Mesendoderm (in vitro differentiated cells): ENCODE results near the gene MORC2. TPM values are rescaled to one million over a fixed set of nuclear protein-coding genes. Genes with fewer than 3 reads are reported as not detected.

Source experiments
- DNase-seq: peaks from one replicate; pipeline ENCODE4 v3.0.0; 2013
- H2AK5ac ChIP-seq: 2 replicates; pipeline ENCODE4 v1.6.1; 2013; ENCODE audit warnings: low read length, inconsistent platforms
- H2BK120ac ChIP-seq: 2 replicates; pipeline ENCODE4 v1.6.1; 2013; ENCODE audit warnings: low read depth, mild to moderate bottlenecking, low read length, moderate library complexity, mixed read lengths
- H2BK15ac ChIP-seq: replicated peaks from 2 replicates; pipeline ENCODE4 v1.6.1; 2013; ENCODE audit warnings: low read depth, mild to moderate bottlenecking, moderate library complexity
- H2BK5ac ChIP-seq: 2 replicates; pipeline ENCODE4 v1.6.1; 2013; ENCODE audit warnings: low read length, inconsistent platforms
- H3K18ac ChIP-seq: 2 replicates; pipeline ENCODE4 v1.6.1; 2013; ENCODE audit warnings: mild to moderate bottlenecking, low read length, mixed read lengths
- H3K23ac ChIP-seq: one replicate; pipeline ENCODE4 v1.6.1; 2013; ENCODE audit warnings: low read length
- H3K27ac ChIP-seq: 2 replicates; pipeline ENCODE4 v1.5.1; 2013; ENCODE audit warnings: low read depth, mild to moderate bottlenecking, inconsistent platforms, low read length, moderate library complexity
- H3K27me3 ChIP-seq: 2 replicates; pipeline ENCODE4 v1.6.1; 2013; ENCODE audit warnings: low read length, control low read depth, mild to moderate bottlenecking, inconsistent platforms; ENCODE audit not compliant: insufficient read depth, poor library complexity
- H3K36me3 ChIP-seq: 2 replicates; pipeline ENCODE4 v1.6.1; 2013; ENCODE audit warnings: low read length, inconsistent platforms; ENCODE audit not compliant: control insufficient read depth, insufficient read depth
- H3K4ac ChIP-seq: one replicate; pipeline ENCODE4 v1.6.1; 2013; ENCODE audit warnings: low read depth, mild to moderate bottlenecking, low read length, moderate library complexity
- H3K4me1 ChIP-seq: 2 replicates; pipeline ENCODE4 v1.6.1; 2013; ENCODE audit warnings: low read depth, low read length, inconsistent platforms; ENCODE audit not compliant: control insufficient read depth
- H3K4me2 ChIP-seq: 2 replicates; pipeline ENCODE4 v1.6.1; 2013; ENCODE audit warnings: low read length
- H3K4me3 ChIP-seq: 2 replicates; pipeline ENCODE4 v1.5.1; 2013; ENCODE audit warnings: mild to moderate bottlenecking, low read length
- H3K56ac ChIP-seq: one replicate; pipeline ENCODE4 v1.6.1; 2013; ENCODE audit warnings: low read length
- H3K79me1 ChIP-seq: 2 replicates; pipeline ENCODE4 v1.6.1; 2013; ENCODE audit warnings: low read length, inconsistent platforms
- H3K79me2 ChIP-seq: 2 replicates; pipeline ENCODE4 v1.6.1; 2013; ENCODE audit warnings: mild to moderate bottlenecking, low read length; ENCODE audit not compliant: control insufficient read depth, insufficient read depth
- H3K9ac ChIP-seq: 2 replicates; pipeline ENCODE4 v1.6.1; 2013; ENCODE audit warnings: low read length, inconsistent platforms
- H4K5ac ChIP-seq: one replicate; pipeline ENCODE4 v1.6.1; 2013; ENCODE audit warnings: low read length
- H4K8ac ChIP-seq: one replicate; pipeline ENCODE4 v1.6.1; 2013; ENCODE audit warnings: low read depth, mild to moderate bottlenecking, control low read depth, low read length, moderate library complexity
- WGBS: extraction: QIAGEN DNeasy Blood & Tissue Kit; methylation state at CpG from one replicate; pipeline ENCODE4 v1.1.7; 2013; ENCODE audit warnings: low lambda C conversion rate, missing lambda C conversion rate; ENCODE audit not compliant: insufficient coverage; ENCODE audit errors: extremely low coverage; 5-methylcytosine and 5-hydroxymethylcytosine counted together
- polyA plus RNA-seq, 2 experiments: library from polyadenylated mRNA; stranded (reverse); fragments of 200-250 nt; gene quantifications; one replicate each; pipeline ENCODE4 v1.2.3, GENCODE V29; 2013

Gene MORC2
- polyA plus RNA-seq (2013, experiment 1 of 2) = 48.8 TPM
- 45.1 TPM for polyA plus RNA-seq (2013, experiment 2 of 2)

DNA sequence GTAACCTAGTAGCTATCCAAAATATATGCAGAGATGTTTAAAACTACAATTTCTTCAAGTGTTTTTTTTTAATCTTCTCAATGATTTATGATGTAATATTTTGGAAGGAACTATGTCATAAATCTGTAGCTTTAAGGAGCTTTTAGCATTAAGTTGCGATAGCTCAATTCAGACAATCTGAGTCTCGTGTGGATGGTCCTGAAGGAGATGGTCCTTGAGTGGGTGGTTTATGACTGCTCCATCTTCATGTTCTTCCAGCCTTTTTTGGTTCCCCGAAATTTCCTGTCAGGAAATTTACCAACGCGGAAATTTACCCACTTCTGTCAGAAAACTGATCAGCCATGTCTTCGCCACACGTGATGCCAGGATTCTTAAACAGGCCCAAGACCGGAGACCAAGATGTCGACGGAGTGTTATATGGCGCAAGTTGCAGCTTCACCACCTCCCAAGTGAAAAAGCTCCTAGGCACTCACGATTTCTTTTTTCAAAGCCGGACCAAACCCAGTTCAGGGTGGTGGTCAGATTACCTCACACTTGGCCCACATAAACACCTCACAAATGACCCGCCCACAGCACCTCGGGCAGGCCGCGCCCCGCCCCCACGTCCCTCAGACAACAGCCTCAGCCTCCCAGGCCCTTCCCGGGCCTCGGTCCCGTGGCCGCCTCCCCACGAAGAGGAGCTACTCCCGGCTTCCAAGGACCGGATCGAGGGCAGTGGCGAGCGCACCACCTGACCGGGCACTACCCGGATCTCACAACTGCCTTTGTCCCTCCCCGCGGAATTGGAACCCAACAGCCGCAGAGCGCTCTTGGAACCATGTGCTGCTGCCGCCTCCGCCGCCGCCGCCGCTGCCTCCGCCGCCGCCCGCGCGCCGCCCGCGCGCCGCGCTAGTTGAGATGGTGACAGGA is at the start of gene MORC2:
Gene MORC2 (minus strand): TSS at position 760 of the 909 bp plus-strand sequence. CDS start 885 bp downstream, outside the sequence.
- no CpG with 5 or more reads among the region's 53 CpGs for WGBS
- peaks cover 18% of the 10 kb centered on the region for H3K79me1 ChIP-seq
- H2BK15ac ChIP-seq = no peak within 1 kb of the TSS
- H3K56ac ChIP-seq = peak within 1 kb of the TSS; percentile 93
- H3K4me2 ChIP-seq = peak within 1 kb of the TSS; percentile 79
- peaks cover 18% of the 10 kb centered on the region for H3K4me1 ChIP-seq
- no peaks in the 10 kb centered on the region for H3K27me3 ChIP-seq
- DNase-seq = peak; percentile 88
- H4K5ac ChIP-seq = no peak within 1 kb of the TSS
- peak within 1 kb of the TSS; percentile 54 for H2BK120ac ChIP-seq
- H2BK5ac ChIP-seq = no peak within 1 kb of the TSS
- H3K23ac ChIP-seq = peak within 1 kb of the TSS; percentile 90
- peaks cover 82% of the 10 kb centered on the region for H3K79me2 ChIP-seq
- no peak within 1 kb of the TSS for H2AK5ac ChIP-seq
- H4K8ac ChIP-seq = peak within 1 kb of the TSS; percentile 87
- H3K4me3 ChIP-seq = peak within 1 kb of the TSS; percentile 84
- peak within 1 kb of the TSS; percentile 73 for H3K4ac ChIP-seq
- H3K9ac ChIP-seq = peak within 1 kb of the TSS; percentile 87
- peak within 1 kb of the TSS; percentile 94 for H3K27ac ChIP-seq
- peak within 1 kb of the TSS; percentile 98 for H3K18ac ChIP-seq
- peaks cover 12% of the 10 kb centered on the region for H3K36me3 ChIP-seq

DNA sequence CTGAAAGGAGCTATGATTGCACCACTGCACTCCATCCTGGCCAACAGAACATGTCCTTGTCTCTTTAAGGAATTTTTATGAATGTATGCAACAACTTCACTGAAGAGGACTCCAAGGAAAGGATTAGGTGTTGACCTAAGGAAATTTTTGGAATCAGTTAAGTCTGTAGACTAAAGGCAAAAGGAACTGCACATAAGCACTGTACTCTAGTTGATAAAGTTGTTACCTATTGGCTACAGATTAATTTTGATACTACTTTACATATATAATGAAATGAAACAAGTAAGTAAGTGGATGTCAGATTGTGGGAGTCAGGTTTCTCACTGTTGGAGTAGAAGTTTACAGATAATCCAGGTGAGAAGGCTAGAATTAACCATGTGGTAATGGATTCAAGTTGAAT is 37.0 kb upstream of the MORC2 start:
- Histone ChIP-seq H4K8ac (no peak overlapping the region), H3K4me3 (no peak overlapping the region), H3K4ac (no peak overlapping the region), H3K9ac (no peak overlapping the region), H2BK15ac (no peak overlapping the region), H3K18ac (no peak overlapping the region), H3K4me1 (no peaks in the 10 kb centered on the region), H4K5ac (no peak overlapping the region), H3K23ac (no peak overlapping the region), H2AK5ac (no peak overlapping the region), H2BK120ac (no peak overlapping the region), H3K56ac (no peak overlapping the region), H3K36me3 (no peaks in the 10 kb centered on the region), H3K79me2 (no peaks in the 10 kb centered on the region), H3K27me3 (no peaks in the 10 kb centered on the region), H3K79me1 (no peaks in the 10 kb centered on the region), H3K4me2 (no peak overlapping the region), H2BK5ac (no peak overlapping the region), H3K27ac (no peak overlapping the region)
- DNase-seq = no peak

DNA sequence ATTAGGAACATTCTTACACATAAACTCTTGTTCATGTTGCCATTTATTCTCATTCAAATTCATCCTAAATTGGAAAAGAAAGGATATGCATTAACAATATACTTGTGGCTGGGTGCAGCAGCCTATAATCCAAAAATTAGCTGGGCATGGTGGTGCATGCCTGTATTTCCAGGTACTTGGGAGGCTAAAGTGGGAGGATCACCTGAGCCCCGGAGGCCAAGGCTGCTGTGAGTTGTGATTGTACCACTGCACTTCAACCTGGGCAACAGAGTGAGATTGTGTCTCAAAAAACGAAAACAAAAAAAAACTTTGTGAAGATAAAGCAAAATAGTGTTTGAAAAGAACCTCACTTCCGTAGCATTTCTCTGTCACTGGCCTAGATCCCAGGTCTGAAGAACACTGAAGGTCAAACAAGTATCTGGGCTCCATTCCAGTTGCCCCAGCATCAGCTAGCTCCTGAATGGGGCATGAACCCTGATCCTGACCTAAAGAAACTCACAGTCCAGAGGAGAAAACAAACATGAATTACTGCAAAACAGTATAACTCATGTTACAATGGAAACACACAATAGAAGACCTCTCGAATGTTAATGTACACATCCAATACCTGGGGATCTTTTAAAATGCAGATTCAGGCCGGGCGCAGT is 32.7 kb upstream of the MORC2 start:
- no peak overlapping the region for H4K8ac ChIP-seq
- no peak overlapping the region for H3K4me2 ChIP-seq
- no peak overlapping the region for H3K27ac ChIP-seq
- no peak overlapping the region for H2AK5ac ChIP-seq
- no peaks in the 10 kb centered on the region for H3K4me1 ChIP-seq
- DNase-seq = no peak
- no peak overlapping the region for H2BK15ac ChIP-seq
- no peak overlapping the region for H3K56ac ChIP-seq
- WGBS = no CpG with 5 or more reads among the region's 6 CpGs
- no peaks in the 10 kb centered on the region for H3K27me3 ChIP-seq
- no peak overlapping the region for H3K4me3 ChIP-seq
- H4K5ac ChIP-seq = no peak overlapping the region
- H3K23ac ChIP-seq = no peak overlapping the region
- H3K9ac ChIP-seq = no peak overlapping the region
- no peak overlapping the region for H2BK120ac ChIP-seq
- H3K79me1 ChIP-seq = no peaks in the 10 kb centered on the region
- no peaks in the 10 kb centered on the region for H3K79me2 ChIP-seq
- no peak overlapping the region for H2BK5ac ChIP-seq
- no peaks in the 10 kb centered on the region for H3K36me3 ChIP-seq
- no peak overlapping the region for H3K4ac ChIP-seq
- no peak overlapping the region for H3K18ac ChIP-seq

DNA sequence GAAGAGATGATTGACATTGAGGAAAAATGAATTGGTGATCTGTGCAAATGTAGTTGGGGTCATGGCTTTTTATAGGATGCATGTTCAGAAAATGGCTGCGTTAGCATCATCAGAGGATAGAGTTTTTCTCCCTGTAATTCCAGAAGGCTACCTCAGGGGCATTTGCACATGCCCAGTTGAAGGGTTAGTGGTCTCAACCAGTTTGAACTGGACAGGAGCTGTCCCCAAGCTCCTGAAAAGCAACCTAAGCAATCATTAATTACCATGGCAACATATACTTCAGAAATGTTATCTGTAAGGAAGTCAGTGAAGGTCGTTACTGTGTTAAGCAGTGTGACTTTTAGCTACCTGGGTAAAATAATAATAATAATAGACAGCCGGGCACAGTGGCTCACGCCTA is 29.8 kb upstream of the MORC2 start:
- H3K79me1 ChIP-seq = no peaks in the 10 kb centered on the region
- no CpG with 5 or more reads among the region's 4 CpGs for WGBS
- H3K56ac ChIP-seq = no peak overlapping the region
- H3K36me3 ChIP-seq = no peaks in the 10 kb centered on the region
- H2BK15ac ChIP-seq = no peak overlapping the region
- no peaks in the 10 kb centered on the region for H3K27me3 ChIP-seq
- no peak overlapping the region for H3K9ac ChIP-seq
- no peak overlapping the region for H3K4me3 ChIP-seq
- no peak overlapping the region for H4K8ac ChIP-seq
- H3K23ac ChIP-seq = no peak overlapping the region
- H3K79me2 ChIP-seq = no peaks in the 10 kb centered on the region
- H3K27ac ChIP-seq = no peak overlapping the region
- no peak overlapping the region for H4K5ac ChIP-seq
- no peaks in the 10 kb centered on the region for H3K4me1 ChIP-seq
- H2BK120ac ChIP-seq = no peak overlapping the region
- H2AK5ac ChIP-seq = no peak overlapping the region
- H2BK5ac ChIP-seq = no peak overlapping the region
- H3K4ac ChIP-seq = no peak overlapping the region
- no peak overlapping the region for H3K4me2 ChIP-seq
- DNase-seq = peak; percentile 40
- H3K18ac ChIP-seq = no peak overlapping the region

DNA sequence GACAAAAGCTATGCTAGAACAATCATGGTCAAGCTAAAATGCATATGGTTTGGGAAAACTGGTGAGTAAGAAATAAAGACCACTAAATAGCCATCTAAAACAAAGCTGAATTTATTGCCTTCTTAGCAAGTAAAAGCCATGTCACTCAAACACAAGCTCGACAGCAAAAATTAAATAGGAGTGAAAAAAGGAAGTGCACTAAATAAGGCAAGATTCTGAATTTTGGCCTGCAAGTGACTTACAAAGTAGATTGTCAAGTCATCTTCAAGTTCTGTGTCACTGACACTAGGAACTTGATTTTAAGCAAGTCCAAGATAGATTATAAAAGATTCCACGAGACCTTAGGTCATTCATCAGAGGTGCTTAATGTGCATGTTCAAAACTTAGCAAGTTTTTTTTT is 27.9 kb upstream of the MORC2 start:
- no peaks in the 10 kb centered on the region for H3K4me1 ChIP-seq
- H3K79me1 ChIP-seq = no peaks in the 10 kb centered on the region
- no peak overlapping the region for H3K56ac ChIP-seq
- no peak overlapping the region for H3K4me3 ChIP-seq
- H3K9ac ChIP-seq = no peak overlapping the region
- no peak overlapping the region for H3K23ac ChIP-seq
- H4K5ac ChIP-seq = no peak overlapping the region
- no peak overlapping the region for H4K8ac ChIP-seq
- H3K4me2 ChIP-seq = no peak overlapping the region
- H2AK5ac ChIP-seq = no peak overlapping the region
- H2BK15ac ChIP-seq = no peak overlapping the region
- DNase-seq = no peak
- no peak overlapping the region for H2BK5ac ChIP-seq
- H3K36me3 ChIP-seq = no peaks in the 10 kb centered on the region
- H3K4ac ChIP-seq = no peak overlapping the region
- no peak overlapping the region for H2BK120ac ChIP-seq
- H3K79me2 ChIP-seq = no peaks in the 10 kb centered on the region
- WGBS = no CpG with 5 or more reads among the region's 2 CpGs
- H3K18ac ChIP-seq = no peak overlapping the region
- no peaks in the 10 kb centered on the region for H3K27me3 ChIP-seq
- no peak overlapping the region for H3K27ac ChIP-seq
